Endometrial microvascular endothelial cells (primary cell): Measurements from ENCODE around the gene TM4SF5. TPM values are rescaled to one million over a fixed set of nuclear protein-coding genes. Genes with fewer than 3 reads are reported as not detected.
"Not testable (repeated sequence)": the region's sequence is repeated elsewhere in the genome, so short reads cannot be mapped to it uniquely, and the experiment has no call there.

Experiments
- in situ Hi-C: cut with HindIII; loops from 2 replicates; pipeline ENCODE4 v1.10.0; 2017; ENCODE audit warnings: low sequenced_read_pairs, low pct_unique_long_range_greater_than_20kb; ENCODE audit errors: inconsistent ontology term
- total RNA-seq: library from RNA; depleted of rRNA; stranded (reverse); fragments of >200 nt; gene quantifications from one replicate; pipeline ENCODE4 v1.2.3, GENCODE V29; 2015; ENCODE audit errors: inconsistent ontology term

Gene TM4SF5
- total RNA-seq, 1 donor from 2014 or later = not detected

GRCh38 chr17:4815043-4815675 is 43.5 kb downstream of the TM4SF5 start:
- in situ Hi-C loops = no loop called here

- in situ Hi-C loops = no loop called here
Observed at GRCh38 chr17:4816826-4817225, 45.1 kb downstream of the TM4SF5 start.

- in situ Hi-C loops = no loop called here
Observed at GRCh38 chr17:4818276-4818675, 46.6 kb downstream of the TM4SF5 start.

GRCh38 chr17:4822835-4823234 is 51.1 kb downstream of the TM4SF5 start:
- in situ Hi-C loops = no loop called here

GRCh38 chr17:4823373-4824089 is 51.8 kb downstream of the TM4SF5 start:
- in situ Hi-C loops = no loop called here

GRCh38 chr17:4827399-4827798 is 55.7 kb downstream of the TM4SF5 start:
- in situ Hi-C loops = no loop called here

- in situ Hi-C loops = not testable (repeated sequence)
Observed at GRCh38 chr17:4832829-4833177, 61.1 kb downstream of the TM4SF5 start.

Other genes starting within 250 kb of the TM4SF5 start
- gene MYBBP1A, start 216.5 kb upstream of the TM4SF5 start, total RNA-seq = 111 TPM
- gene GGT6, start 211.3 kb upstream of the TM4SF5 start, total RNA-seq = not detected
- not detected for gene SMTNL2, start 187.4 kb upstream of the TM4SF5 start, total RNA-seq
- not detected for gene ALOX15, start 130.2 kb upstream of the TM4SF5 start, total RNA-seq
- 54.4 TPM for gene PELP1, start 67.7 kb upstream of the TM4SF5 start, total RNA-seq
- gene ARRB2, start 61.3 kb upstream of the TM4SF5 start, total RNA-seq = 8.5 TPM
- 36.2 TPM for gene MED11, start 40.5 kb upstream of the TM4SF5 start, total RNA-seq
- gene ZMYND15, start 32.1 kb upstream of the TM4SF5 start, total RNA-seq = not detected
- 1.1 TPM for gene CXCL16, start 32.0 kb upstream of the TM4SF5 start, total RNA-seq
- gene VMO1, start 14.5 kb downstream of the TM4SF5 start, total RNA-seq = not detected
- gene GLTPD2, start 17.1 kb downstream of the TM4SF5 start, total RNA-seq = not detected
- 378 TPM for gene PSMB6, start 24.3 kb downstream of the TM4SF5 start, total RNA-seq
- 40.2 TPM for gene PLD2, start 35.3 kb downstream of the TM4SF5 start, total RNA-seq
- gene MINK1, start 61.5 kb downstream of the TM4SF5 start, total RNA-seq = 36.4 TPM
- 0.46 TPM for gene C17orf107, start 127.7 kb downstream of the TM4SF5 start, total RNA-seq
- gene CHRNE, start 131.2 kb downstream of the TM4SF5 start, total RNA-seq = 0.37 TPM
- gene GP1BA, start 160.4 kb downstream of the TM4SF5 start, total RNA-seq = not detected
- gene SLC25A11, start 168.2 kb downstream of the TM4SF5 start, total RNA-seq = 65.9 TPM
- 48.5 TPM for gene RNF167, start 168.4 kb downstream of the TM4SF5 start, total RNA-seq
- 1,657 TPM for gene PFN1, start 176.6 kb downstream of the TM4SF5 start, total RNA-seq
- gene ENO3, start 179.2 kb downstream of the TM4SF5 start, total RNA-seq = not detected
- 52.5 TPM for gene SPAG7, start 195.9 kb downstream of the TM4SF5 start, total RNA-seq
- gene CAMTA2, start 215.8 kb downstream of the TM4SF5 start, total RNA-seq = 17.6 TPM
- gene INCA1, start 225.6 kb downstream of the TM4SF5 start, total RNA-seq = 0.09 TPM
- gene KIF1C, start 226.1 kb downstream of the TM4SF5 start, total RNA-seq = 110 TPM